GM21619 (cell line): ENCODE results near the gene TRHDE.

Experiments used
- ATAC-seq: cut with Tn5 transposase; IDR thresholded peaks from one replicate; pipeline ENCODE4 v1.9.1; 2021; ENCODE audit not compliant: unreplicated experiment

The TRHDE gene

GRCh38 chr12:72272731-72273498 is 745 bp downstream of the TRHDE start:
- no peak for ATAC-seq

DNA sequence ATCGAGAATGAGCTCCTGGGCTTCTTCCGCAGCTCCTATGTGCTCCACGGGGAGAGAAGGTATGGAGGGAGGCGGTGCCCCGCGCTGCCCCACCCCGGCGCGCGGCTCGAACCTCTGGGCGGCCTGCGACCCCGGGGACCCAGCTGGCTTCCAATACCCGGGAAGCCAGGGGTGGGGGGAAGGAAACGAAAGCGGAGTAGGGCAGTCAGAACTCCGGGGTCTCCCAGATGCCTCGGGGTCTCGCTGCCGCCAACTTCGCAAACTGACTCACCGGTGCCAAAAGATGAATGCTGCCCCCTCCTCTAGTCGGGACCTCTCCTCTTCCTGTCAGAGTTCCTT is 1.3 kb downstream of the TRHDE start:
- no peak for ATAC-seq

GRCh38 chr12:72273851-72274351 is 1.7 kb downstream of the TRHDE start:
- no peak for ATAC-seq

GRCh38 chr12:72274931-72275330 is 2.8 kb downstream of the TRHDE start:
- ATAC-seq: no peak

DNA sequence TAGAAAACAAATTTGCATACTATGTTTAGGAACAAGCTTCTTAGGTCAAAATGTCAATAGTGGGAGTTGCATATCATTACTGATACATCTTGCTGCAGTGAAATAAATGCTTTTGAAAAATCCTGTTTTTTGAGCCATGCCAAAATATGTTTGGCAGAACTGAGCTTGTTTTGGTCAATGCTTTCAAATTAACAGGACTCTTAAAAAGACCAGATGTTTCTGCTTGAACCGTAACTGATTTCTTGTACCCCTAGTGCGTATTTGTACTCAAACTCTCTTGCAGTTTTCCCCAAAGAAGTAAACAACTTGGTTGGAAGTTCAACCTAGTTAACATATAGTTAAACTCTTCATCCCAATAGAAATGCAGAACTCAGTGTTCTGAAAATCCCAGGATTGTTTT is 3.4 kb downstream of the TRHDE start:
- ATAC-seq: no peak

DNA sequence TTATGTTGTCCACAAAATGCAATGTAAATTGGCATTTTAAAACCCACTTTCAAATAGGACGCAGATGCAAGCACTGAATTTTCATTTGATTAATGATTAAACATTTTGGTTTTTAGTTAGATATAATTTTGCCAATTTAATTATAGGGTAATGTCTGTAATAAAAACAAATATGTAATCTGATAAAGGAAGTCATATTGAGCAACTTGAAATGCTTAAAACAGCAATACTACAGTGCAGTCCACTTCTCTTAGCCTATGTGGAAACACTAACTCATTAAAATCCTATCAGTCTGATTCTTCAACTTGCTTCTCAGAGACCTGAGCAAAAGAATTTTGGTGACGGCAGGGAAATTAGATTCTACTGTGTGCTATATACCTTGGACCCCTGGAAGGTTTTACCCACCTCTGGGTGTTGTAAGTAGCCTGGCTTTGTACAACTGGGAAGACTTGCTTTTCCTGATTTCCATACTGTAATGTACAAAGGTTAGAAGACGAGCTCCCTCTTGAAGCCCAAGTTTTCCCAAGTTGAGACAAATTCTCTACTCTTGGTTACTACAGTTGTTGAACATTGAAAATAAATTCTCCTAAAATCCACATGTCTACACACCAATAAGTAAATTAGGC is 4.1 kb downstream of the TRHDE start:
- ATAC-seq: no peak

DNA sequence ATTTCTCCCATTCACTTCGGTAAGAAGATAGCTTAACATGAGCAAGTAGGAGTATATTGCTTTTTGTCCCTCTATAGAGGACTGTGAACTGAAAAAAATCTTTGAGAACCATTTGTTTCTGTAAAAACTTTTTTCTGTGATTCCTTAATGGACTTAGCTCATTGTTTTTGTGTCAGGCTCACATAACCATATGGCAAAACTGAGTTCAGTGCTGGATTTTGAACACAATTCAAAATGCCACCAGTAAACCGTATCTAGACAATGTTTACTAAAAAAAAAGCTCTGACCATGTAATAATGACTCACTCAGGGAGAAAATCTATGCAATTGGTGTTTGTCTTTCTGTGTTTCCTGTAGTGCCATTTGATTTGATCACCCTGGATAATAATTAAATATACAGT is 5.2 kb downstream of the TRHDE start:
- ATAC-seq: no peak

- no peak for ATAC-seq
These were observed 6.7 kb downstream of the TRHDE start for GRCh38 chr12:72278894-72279293.

DNA sequence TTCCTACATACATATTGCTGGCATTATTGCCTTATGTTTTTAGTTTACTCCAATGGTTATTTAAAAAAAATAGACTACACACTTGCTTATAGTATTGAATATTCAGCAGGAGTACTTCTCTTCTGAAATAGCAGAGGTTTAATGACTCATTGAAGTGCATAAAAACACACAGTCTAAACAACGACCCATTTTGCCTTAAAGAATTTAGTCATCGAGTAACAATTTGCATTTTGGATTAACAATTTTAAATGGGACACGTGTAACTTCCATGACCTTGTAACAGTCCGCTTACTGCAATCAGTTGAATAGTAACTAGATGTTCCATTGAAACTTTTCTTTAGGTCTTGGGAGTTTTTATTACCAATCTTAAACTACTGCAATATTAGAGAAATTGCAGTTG is 9.0 kb downstream of the TRHDE start:
- ATAC-seq: no peak

DNA sequence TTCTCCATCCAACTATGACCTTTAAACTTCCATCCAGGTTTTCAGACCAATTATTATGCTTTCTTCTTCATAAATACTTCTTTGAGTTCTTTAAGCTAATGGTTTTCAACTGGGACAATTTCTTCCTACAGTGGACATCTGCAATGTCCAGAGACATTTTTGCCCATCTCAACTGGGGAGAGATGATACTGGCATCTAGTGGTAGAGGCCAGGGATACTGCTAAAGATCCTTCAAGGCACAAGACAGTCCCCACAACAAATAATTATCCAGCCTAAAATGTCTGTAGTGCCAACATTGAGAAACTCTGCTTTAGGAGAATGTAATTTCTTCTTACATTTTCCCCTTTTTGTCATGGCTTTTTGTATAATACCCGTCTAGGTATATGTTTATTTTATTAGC is 10.6 kb downstream of the TRHDE start:
- no peak for ATAC-seq

GRCh38 chr12:72285861-72286260 is 13.7 kb downstream of the TRHDE start:
- no peak for ATAC-seq

DNA sequence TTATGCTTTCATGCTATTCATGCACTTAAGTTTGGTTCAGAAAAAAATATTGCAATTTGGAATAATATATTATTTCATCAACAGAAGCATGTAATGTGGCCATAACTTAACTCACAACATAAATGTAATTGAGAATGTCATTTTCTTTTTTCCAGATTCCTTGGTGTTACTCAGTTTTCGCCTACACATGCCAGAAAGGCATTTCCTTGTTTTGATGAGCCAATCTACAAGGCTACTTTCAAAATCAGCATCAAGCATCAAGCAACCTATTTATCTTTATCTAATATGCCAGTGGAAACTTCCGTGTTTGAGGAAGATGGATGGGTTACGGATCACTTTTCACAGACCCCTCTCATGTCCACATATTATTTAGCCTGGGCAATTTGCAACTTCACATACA is 14.4 kb downstream of the TRHDE start:
- ATAC-seq: no peak

GRCh38 chr12:72288436-72288835 is 16.3 kb downstream of the TRHDE start:
- no peak for ATAC-seq

DNA sequence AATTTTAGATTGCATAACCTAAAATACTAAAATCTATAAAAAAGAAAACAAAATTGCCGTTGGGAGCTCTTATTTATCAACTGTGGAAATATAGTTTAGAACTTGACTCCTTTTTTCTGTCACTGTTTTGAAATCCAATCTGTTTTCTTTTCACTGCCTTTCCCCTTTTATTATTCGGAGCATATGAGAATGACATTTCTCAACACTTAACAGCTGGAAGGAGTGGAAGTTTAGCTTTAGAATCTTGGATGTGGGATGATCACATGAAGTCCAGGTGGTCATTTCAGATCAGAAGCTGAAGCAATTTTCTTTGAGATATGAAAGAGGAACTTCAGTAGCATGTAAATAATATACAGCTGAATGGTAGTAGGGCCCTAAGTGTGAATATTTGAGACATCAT is 16.7 kb downstream of the TRHDE start:
- ATAC-seq: no peak

DNA sequence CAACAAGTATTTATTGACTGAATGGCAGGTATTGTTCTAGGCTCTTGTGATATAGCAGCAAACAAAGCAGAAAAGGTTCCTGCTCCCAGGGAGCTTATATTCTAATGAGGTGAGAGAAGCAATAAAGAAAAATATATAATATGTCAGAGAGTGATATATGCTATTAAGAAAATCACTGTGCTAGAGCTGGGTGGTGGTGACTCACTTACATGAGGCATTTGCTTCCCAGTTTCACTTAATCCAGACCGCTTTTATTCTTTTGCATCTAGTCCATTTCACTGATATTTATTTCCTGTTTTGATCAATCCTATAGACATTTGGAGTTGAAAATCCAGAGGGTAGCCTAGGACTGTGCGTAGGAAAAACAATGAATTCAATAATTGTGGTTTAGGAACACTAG is 17.5 kb downstream of the TRHDE start:
- ATAC-seq: no peak

GRCh38 chr12:72291175-72291574 is 19.0 kb downstream of the TRHDE start:
- no peak for ATAC-seq

DNA sequence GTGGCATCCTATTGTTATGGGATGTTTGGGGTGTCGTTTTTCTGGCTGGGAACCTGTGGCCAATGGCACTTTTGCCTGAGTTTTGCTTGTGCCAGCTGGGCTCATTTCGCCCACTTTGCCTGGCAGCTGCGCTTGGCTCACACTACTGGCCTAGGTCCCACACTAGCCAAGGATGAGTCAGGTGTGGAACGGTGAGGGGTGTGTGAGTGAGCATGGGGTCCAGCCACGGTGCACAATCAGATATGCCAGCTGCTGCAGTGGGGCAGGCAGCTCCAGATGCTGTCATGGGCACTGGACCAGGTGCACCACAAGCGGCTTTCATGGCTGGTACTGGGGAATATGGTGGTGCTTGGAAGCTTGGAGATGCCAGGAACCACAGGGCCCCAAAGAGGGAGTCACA is 21.5 kb downstream of the TRHDE start:
- no peak for ATAC-seq

DNA sequence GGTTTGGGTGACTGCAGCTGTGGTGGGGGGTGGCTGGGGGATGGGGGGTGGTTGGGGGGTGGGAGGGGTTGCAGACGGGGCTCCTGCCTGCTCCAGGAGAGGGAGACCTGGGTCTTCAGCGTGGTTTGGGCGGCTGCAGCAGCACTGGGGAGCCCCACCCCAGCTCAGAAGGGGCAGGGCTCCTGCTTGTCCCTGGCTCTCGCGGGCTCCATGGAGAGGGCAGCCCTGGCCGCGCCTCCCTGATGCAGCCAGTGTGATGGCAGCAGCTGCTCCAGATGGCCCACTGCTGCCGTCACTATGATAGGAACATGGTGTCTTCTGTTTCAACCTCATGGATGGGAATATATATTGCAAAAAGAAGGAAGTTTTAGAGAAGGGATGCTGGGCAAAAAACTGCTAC is 22.9 kb downstream of the TRHDE start:
- no peak for ATAC-seq

DNA sequence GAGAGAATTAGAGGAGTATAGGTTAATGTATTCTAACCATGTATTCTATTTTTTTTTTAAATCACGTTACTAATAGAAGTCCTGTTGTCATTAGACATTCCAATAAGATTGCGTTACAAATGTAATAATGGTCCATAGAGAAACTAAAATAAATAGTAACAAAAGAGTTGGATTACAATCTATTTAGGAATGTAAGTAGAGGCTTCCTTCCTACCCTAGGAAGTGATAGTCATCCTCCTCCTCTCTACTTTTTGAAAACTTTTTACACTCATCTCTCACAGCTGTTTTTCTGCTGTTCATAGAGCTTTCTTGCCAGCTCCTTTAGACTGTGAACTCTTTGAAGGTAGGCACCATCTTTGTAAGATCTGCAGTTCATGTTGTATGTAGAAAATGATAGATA is 23.6 kb downstream of the TRHDE start:
- no peak for ATAC-seq

GRCh38 chr12:72296389-72296788 is 24.2 kb downstream of the TRHDE start:
- ATAC-seq: no peak

- no peak for ATAC-seq
These were observed 25.5 kb downstream of the TRHDE start for GRCh38 chr12:72297666-72298065.

DNA sequence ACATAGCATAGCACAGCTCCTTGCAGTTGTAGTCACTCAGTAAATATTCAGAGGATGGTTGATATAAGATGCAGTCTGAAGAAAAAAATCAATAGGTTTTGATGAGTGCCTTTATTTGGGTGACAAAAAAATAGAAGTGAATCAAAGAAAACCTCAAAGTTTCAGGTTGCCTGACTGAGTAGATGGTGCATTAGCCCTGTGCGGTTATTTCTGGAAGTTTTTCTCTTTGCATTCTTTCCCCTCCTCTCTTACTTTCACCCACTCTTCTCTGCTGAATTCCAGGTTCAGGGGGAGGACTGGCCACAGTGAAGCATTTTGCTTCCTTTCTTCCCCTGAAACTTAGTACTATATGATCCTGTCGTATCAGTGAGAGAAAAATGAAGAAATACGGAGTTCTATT is 28.6 kb downstream of the TRHDE start:
- no peak for ATAC-seq

DNA sequence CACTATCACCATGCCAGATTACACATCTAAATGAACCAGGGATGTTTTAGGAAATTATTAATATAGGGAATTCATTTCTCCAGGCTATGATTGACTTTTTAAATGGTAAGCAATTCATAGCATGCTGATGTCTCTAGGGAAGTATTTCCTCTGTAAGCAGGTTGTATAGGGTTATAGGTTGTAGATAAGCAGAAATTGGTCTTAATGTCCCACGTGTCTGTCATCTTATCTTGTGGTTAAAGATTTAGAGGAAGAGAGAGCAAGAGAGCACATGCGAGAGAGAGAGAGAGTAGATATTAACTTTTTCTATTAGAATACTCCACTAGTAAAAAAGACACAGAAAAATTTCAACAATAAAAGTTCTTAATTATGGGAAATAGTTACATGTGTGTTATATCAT is 32.6 kb downstream of the TRHDE start:
- ATAC-seq: no peak
